Neutrophil (primary cell): ENCODE measurements around the gene ANP32A.

Experiments used
- H3K27ac ChIP-seq: fragments of 200-600 bp; sonication (generic); 2 replicates; pipeline ENCODE4 v1.5.1; 2016; ENCODE audit warnings: mild to moderate bottlenecking, moderate library complexity
- H3K27me3 ChIP-seq: fragments of 200-600 bp; sonication (generic); 2 replicates; pipeline ENCODE4 v1.6.0; 2016; ENCODE audit warnings: mild to moderate bottlenecking
- H3K36me3 ChIP-seq: fragments of 200-600 bp; sonication (generic); 2 replicates; pipeline ENCODE4 v1.5.1; 2017
- H3K4me1 ChIP-seq, 2 experiments: fragments of 200-600 bp in 1 of 2; sonication (generic) in 1 of 2; 1 replicate in 1 of 2; 2 replicates in 1 of 2; pipeline versions ENCODE4 v1.5.1 to v1.6.1; 2013 to 2016; ENCODE audit warnings: low read depth in 1 of 2, low read length in 1 of 2, mild to moderate bottlenecking in 1 of 2, moderate library complexity in 1 of 2; ENCODE audit not compliant: control insufficient read depth in 1 of 2, insufficient read depth in 1 of 2
- H3K4me3 ChIP-seq, 2 experiments: fragments of 200-600 bp in 1 of 2; sonication (generic) in 1 of 2; 1 replicate in 1 of 2; 2 replicates in 1 of 2; pipeline ENCODE4 v1.5.1; 2013 to 2016; ENCODE audit warnings: low read depth in 1 of 2, low read length in 1 of 2, mild to moderate bottlenecking in 1 of 2, moderate library complexity in 1 of 2
- H3K9me3 ChIP-seq: fragments of 200-600 bp; sonication (generic); 2 replicates; pipeline ENCODE4 v1.5.1; 2016
- CTCF ChIP-seq: fragments of 200-600 bp; sonication (generic); IDR thresholded peaks from 2 replicates; pipeline ENCODE4 v1.5.1; 2016; ENCODE audit warnings: antibody characterized with exemption

The ANP32A gene

GRCh38 chr15:68796576-68796975 lies 24.1 kb downstream of the ANP32A start:
- Histone ChIP-seq H3K27ac (peak overlapping the region; percentile 92), H3K36me3 (no peaks in the 10 kb centered on the region), H3K9me3 (no peaks in the 10 kb centered on the region), H3K4me1 (peaks cover 86 to 88% of the 10 kb centered on the region in 2 experiments), H3K27me3 (no peaks in the 10 kb centered on the region), H3K4me3 (no peak overlapping the region)
- TF ChIP-seq CTCF: no peak

- Histone ChIP-seq H3K4me3 (peak overlapping the region; percentile 50 to 53), H3K9me3 (no peaks in the 10 kb centered on the region), H3K36me3 (no peaks in the 10 kb centered on the region), H3K4me1 (peaks cover 90 to 91% of the 10 kb centered on the region in 2 experiments), H3K27ac (peak overlapping the region; percentile 92), H3K27me3 (no peaks in the 10 kb centered on the region)
- TF ChIP-seq CTCF: no peak
These were observed 25.3 kb downstream of the ANP32A start for GRCh38 chr15:68795298-68795848.

GRCh38 chr15:68794863-68795262 lies 25.8 kb downstream of the ANP32A start:
- no peak for TF ChIP-seq CTCF
- Histone ChIP-seq H3K36me3 (no peaks in the 10 kb centered on the region), H3K27me3 (no peaks in the 10 kb centered on the region), H3K4me1 (peaks cover 91 to 92% of the 10 kb centered on the region in 2 experiments), H3K27ac (peak overlapping the region; percentile 92), H3K9me3 (no peaks in the 10 kb centered on the region), H3K4me3 (peak overlapping the region; percentile 50 to 53)

- TF ChIP-seq CTCF: no peak
- H3K9me3 ChIP-seq: no peaks in the 10 kb centered on the region
- H3K4me3 ChIP-seq: peak overlapping the region; percentile 50 to 53
- no peaks in the 10 kb centered on the region for H3K36me3 ChIP-seq
- H3K4me1 ChIP-seq: peaks cover 92 to 93% of the 10 kb centered on the region in 2 experiments
- H3K27me3 ChIP-seq: no peaks in the 10 kb centered on the region
- peak overlapping the region; percentile 92 for H3K27ac ChIP-seq
These were observed 26.4 kb downstream of the ANP32A start for GRCh38 chr15:68794307-68794706.

- no peak for TF ChIP-seq CTCF
- Histone ChIP-seq H3K9me3 (no peaks in the 10 kb centered on the region), H3K36me3 (no peaks in the 10 kb centered on the region), H3K27ac (peak overlapping the region; percentile 92), H3K27me3 (no peaks in the 10 kb centered on the region), H3K4me1 (peaks cover 93 to 97% of the 10 kb centered on the region in 2 experiments), H3K4me3 (peak overlapping the region; percentile 50 to 53)
These were observed 26.9 kb downstream of the ANP32A start for GRCh38 chr15:68793776-68794175.
